Measurements from ENCODE around the gene CD80. TPM values are rescaled to one million over a fixed set of nuclear protein-coding genes. Genes with fewer than 3 reads are reported as not detected.

The CD80 gene
- total RNA-seq, 1 experiment from 2014 or later = not detected

GRCh38 chr3:119557877-119558269 lies 1.5 kb downstream of the CD80 start:
- POLR2A ChIA-PET (ENCODE audit: low non-redundant PET) = no interaction called here
- no TSS peak for BruUV-seq (replicated peaks)
- intact Hi-C loops (cut with micrococcal nuclease; ENCODE audit: unreplicated experiment) = loop anchor here (2.0 kb wide), 1 partner anchor 283 kb away; no protein-coding TSS in a partner anchor

GRCh38 chr3:119557192-119557876 lies 2.1 kb downstream of the CD80 start:
- Histone ChIP-seq H3K9me3 (ENCODE audit: low read depth, low read length, poor library complexity, severe bottlenecking) (no peaks in the 10 kb centered on the region), H3K4me1 (ENCODE audit: insufficient read depth, low read length, poor library complexity, severe bottlenecking) (no peaks in the 10 kb centered on the region), H3K27me3 (replicated peaks; ENCODE audit: insufficient read depth, low read depth, low read length, poor library complexity) (no peaks in the 10 kb centered on the region), H3K27ac (ENCODE audit: low read depth, low read length, poor library complexity, severe bottlenecking) (no peak overlapping the region), H3K36me3 (ENCODE audit: insufficient read depth, low read length, poor library complexity, severe bottlenecking) (no peaks in the 10 kb centered on the region), H3K4me3 (ENCODE audit: low read depth, low read length, poor library complexity, severe bottlenecking) (no peak overlapping the region)
- CTCF ChIA-PET = no interaction called here
- intact Hi-C loops (cut with micrococcal nuclease; ENCODE audit: unreplicated experiment) = no loop called here
- BruUV-seq (replicated peaks) = no TSS peak
- TF ChIP-seq CTCF (conservative IDR thresholded peaks at IDR 0.05; ENCODE audit: low read depth, low read length) (no peak), EZH2 (IDR thresholded peaks at IDR 0.05; ENCODE audit: borderline replicate concordance, low read depth, low read length, poor library complexity, severe bottlenecking) (no peak)
- POLR2A ChIA-PET (ENCODE audit: low non-redundant PET) = no interaction called here
- DNase-seq (ENCODE audit: low spot score) = no peak

More at GRCh38 chr3:119557877-119558269, 1.5 kb downstream of the CD80 start:
- DNase-seq (ENCODE audit: low spot score) = no peak
- no peaks in the 10 kb centered on the region for H3K4me1 ChIP-seq (ENCODE audit: insufficient read depth, low read length, poor library complexity, severe bottlenecking)
- no peaks in the 10 kb centered on the region for H3K9me3 ChIP-seq (ENCODE audit: low read depth, low read length, poor library complexity, severe bottlenecking)
- H3K27me3 ChIP-seq (replicated peaks; ENCODE audit: insufficient read depth, low read depth, low read length, poor library complexity) = no peaks in the 10 kb centered on the region
- H3K27ac ChIP-seq (ENCODE audit: low read depth, low read length, poor library complexity, severe bottlenecking) = no peak overlapping the region
- no peak for TF ChIP-seq EZH2 (IDR thresholded peaks at IDR 0.05; ENCODE audit: borderline replicate concordance, low read depth, low read length, poor library complexity, severe bottlenecking)
- TF ChIP-seq CTCF (conservative IDR thresholded peaks at IDR 0.05; ENCODE audit: low read depth, low read length) = no peak
- H3K4me3 ChIP-seq (ENCODE audit: low read depth, low read length, poor library complexity, severe bottlenecking) = no peak overlapping the region
- CTCF ChIA-PET = no interaction called here
- H3K36me3 ChIP-seq (ENCODE audit: insufficient read depth, low read length, poor library complexity, severe bottlenecking) = no peaks in the 10 kb centered on the region

GRCh38 chr3:119555929-119556328 lies 3.5 kb downstream of the CD80 start:
- no peak for DNase-seq (ENCODE audit: low spot score)
- intact Hi-C loops (cut with micrococcal nuclease; ENCODE audit: unreplicated experiment) = no loop called here
- no peaks in the 10 kb centered on the region for H3K4me1 ChIP-seq (ENCODE audit: insufficient read depth, low read length, poor library complexity, severe bottlenecking)
- H3K27me3 ChIP-seq (replicated peaks; ENCODE audit: insufficient read depth, low read depth, low read length, poor library complexity) = no peaks in the 10 kb centered on the region
- no peaks in the 10 kb centered on the region for H3K36me3 ChIP-seq (ENCODE audit: insufficient read depth, low read length, poor library complexity, severe bottlenecking)
- H3K27ac ChIP-seq (ENCODE audit: low read depth, low read length, poor library complexity, severe bottlenecking) = no peak overlapping the region
- no peaks in the 10 kb centered on the region for H3K9me3 ChIP-seq (ENCODE audit: low read depth, low read length, poor library complexity, severe bottlenecking)
- H3K4me3 ChIP-seq (ENCODE audit: low read depth, low read length, poor library complexity, severe bottlenecking) = no peak overlapping the region
- no peak for TF ChIP-seq EZH2 (IDR thresholded peaks at IDR 0.05; ENCODE audit: borderline replicate concordance, low read depth, low read length, poor library complexity, severe bottlenecking)
- TF ChIP-seq CTCF (conservative IDR thresholded peaks at IDR 0.05; ENCODE audit: low read depth, low read length) = no peak
- ChIA-PET POLR2A (ENCODE audit: low non-redundant PET) (interaction anchor here (0.7 kb wide), 1 partner anchor 22 kb away, joined by 22 read pairs; no protein-coding TSS in a partner anchor), CTCF (no interaction called here)
- BruUV-seq (replicated peaks) = no TSS peak
